Gastroesophageal sphincter (tissue), 4 donors: Measurements from ENCODE around the gene COL1A1. TPM values are rescaled to one million over a fixed set of nuclear protein-coding genes. Genes with fewer than 3 reads are reported as not detected.

ENCODE experiments used
- ATAC-seq: fragments of 150-250 bp; one replicate; pipeline ENCODE4 v1.9.1; 2016; ENCODE audit warnings: mild to moderate bottlenecking, moderate library complexity
- H3K27ac ChIP-seq, 4 donors: fragments of 200-600 bp; sonication (generic) in 3 of 4; 1 replicate in 3 of 4; 2 replicates in 1 of 4; pipeline ENCODE4 v1.5.1; 2016 to 2019
- H3K27me3 ChIP-seq: fragments of 200-600 bp; sonication (generic); one replicate; pipeline ENCODE4 v1.5.1; 2019
- H3K36me3 ChIP-seq, 2 donors: fragments of 200-600 bp; sonication (generic); one replicate each; pipeline ENCODE4 v1.5.1; 2019; ENCODE audit warnings: control low read depth in 1 of 2
- H3K4me1 ChIP-seq, 3 donors: fragments of 200-600 bp; sonication (generic); 1 replicate in 2 of 3; 2 replicates in 1 of 3; pipeline ENCODE4 v1.5.1; 2016 to 2019; ENCODE audit warnings: control low read depth in 2 of 3
- H3K4me3 ChIP-seq, 2 donors: fragments of 200-600 bp; sonication (generic); one replicate each; pipeline ENCODE4 v1.5.1; 2019; ENCODE audit warnings: mild to moderate bottlenecking in 1 of 2, moderate library complexity in 1 of 2
- H3K9me3 ChIP-seq, 3 donors: fragments of 200-600 bp; sonication (generic); one replicate each; pipeline ENCODE4 v1.5.1; 2017 to 2019; ENCODE audit warnings: control low read depth in 2 of 3
- CTCF ChIP-seq, 4 experiments: fragments of 200-600 bp in 2 of 4; fragments of 450-650 bp in 2 of 4; sonication (generic) in 1 of 4; IDR thresholded peaks; one replicate each; pipeline ENCODE4 v1.5.1; 2017 to 2019; ENCODE audit warnings: antibody characterized with exemption in 4 of 4, mild to moderate bottlenecking in 2 of 4, moderate library complexity in 2 of 4
- EP300 ChIP-seq: sonication (generic); formaldehyde crosslinking; IDR thresholded peaks from one replicate; pipeline ENCODE4 v1.6.1; 2017; ENCODE audit warnings: antibody characterized with exemption, mild to moderate bottlenecking
- POLR2A ChIP-seq, 2 donors: fragments of 450-650 bp; IDR thresholded peaks; one replicate each; pipeline ENCODE4 v1.6.1; 2017; ENCODE audit warnings: antibody characterized with exemption in 2 of 2, mild to moderate bottlenecking in 2 of 2, moderate library complexity in 1 of 2
- POLR2AphosphoS5 ChIP-seq: sonication (generic); formaldehyde crosslinking; IDR thresholded peaks from one replicate; pipeline ENCODE4 v1.6.1; 2017; ENCODE audit warnings: antibody characterized with exemption
- WGBS, 2 donors: methylation state at CpG; one replicate each; pipeline ENCODE4 v1.1.5; 2018; ENCODE audit warnings: low coverage in 1 of 2; 5-methylcytosine and 5-hydroxymethylcytosine counted together
- total RNA-seq, 4 donors: library from RNA; depleted of rRNA; stranded (reverse); fragments of >200 nt; gene quantifications; one replicate each; pipeline ENCODE4 v1.1.0, GENCODE V29; 2016

The COL1A1 gene
- total RNA-seq, 4 donors from 2014 or later = 14.6 to 92.9 (median 69.7) TPM

GRCh38 chr17:50239937-50240336 is 38.5 kb upstream of the COL1A1 start:
- 12 to 25% methylated on average over 3 to 4 of the region's 4 CpGs for WGBS, 2 donors
- Histone ChIP-seq H3K9me3 (no peaks in the 10 kb centered on the region), H3K27ac (peak overlapping the region in 3 of 4 donors; percentile 35 to 52 (median 38)), H3K4me1 (peaks cover 0 to 20% (median 6%) of the 10 kb centered on the region in 3 donors), H3K27me3 (no peaks in the 10 kb centered on the region), H3K4me3 (no peak overlapping the region), H3K36me3 (no peaks in the 10 kb centered on the region)
- ATAC-seq = peak; percentile 80
- TF ChIP-seq EP300 (no peak), POLR2AphosphoS5 (peak; percentile 10)

- 40 to 63% methylated on average over 8 to 9 of the region's 9 CpGs for WGBS, 2 donors
- TF ChIP-seq POLR2A (IDR thresholded peaks at IDR 0.05) (no peak), CTCF (IDR thresholded peaks at IDR 0.05) (no peak), EP300 (no peak), POLR2AphosphoS5 (no peak)
Measured at GRCh38 chr17:50238601-50239280, 37.3 kb upstream of the COL1A1 start.

GRCh38 chr17:50237901-50238300 is 36.5 kb upstream of the COL1A1 start:
- no peak for TF ChIP-seq POLR2AphosphoS5
- no peak for TF ChIP-seq EP300
- TF ChIP-seq POLR2A (IDR thresholded peaks at IDR 0.05) = no peak
- TF ChIP-seq CTCF (IDR thresholded peaks at IDR 0.05) = no peak
- H3K4me1 ChIP-seq = peaks cover 0 to 20% (median 6%) of the 10 kb centered on the region in 3 donors
- H3K4me3 ChIP-seq = no peak overlapping the region
- peaks cover 0 to 5% (median 0%) of the 10 kb centered on the region in 3 donors for H3K9me3 ChIP-seq
- no peaks in the 10 kb centered on the region for H3K36me3 ChIP-seq
- ATAC-seq = no peak
- H3K27ac ChIP-seq = no peak overlapping the region
- no peaks in the 10 kb centered on the region for H3K27me3 ChIP-seq
- 50 to 54% methylated on average over 2 of the region's 2 CpGs for WGBS, 2 donors

More at GRCh38 chr17:50238601-50239280, 37.3 kb upstream of the COL1A1 start:
- Histone ChIP-seq H3K27me3 (no peaks in the 10 kb centered on the region), H3K9me3 (peaks cover 0 to 5% (median 0%) of the 10 kb centered on the region in 3 donors), H3K4me3 (no peak overlapping the region), H3K27ac (no peak overlapping the region), H3K4me1 (peaks cover 0 to 20% (median 6%) of the 10 kb centered on the region in 3 donors), H3K36me3 (no peaks in the 10 kb centered on the region)
- ATAC-seq = no peak

- TF ChIP-seq EP300 (no peak), CTCF (IDR thresholded peaks at IDR 0.05) (no peak), POLR2A (IDR thresholded peaks at IDR 0.05) (no peak), POLR2AphosphoS5 (no peak)
- Histone ChIP-seq H3K27ac (no peak overlapping the region), H3K4me1 (peaks cover 0 to 2% (median 0%) of the 10 kb centered on the region in 3 donors), H3K9me3 (peaks cover 0 to 5% (median 0%) of the 10 kb centered on the region in 3 donors), H3K27me3 (no peaks in the 10 kb centered on the region), H3K4me3 (no peak overlapping the region), H3K36me3 (no peaks in the 10 kb centered on the region)
- ATAC-seq = no peak
Measured at GRCh38 chr17:50234581-50234980, 33.1 kb upstream of the COL1A1 start.

GRCh38 chr17:50225701-50226240 is 24.3 kb upstream of the COL1A1 start:
- Histone ChIP-seq H3K4me1 (peaks cover 0 to 24% (median 20%) of the 10 kb centered on the region in 3 donors), H3K27ac (no peak overlapping the region), H3K36me3 (no peaks in the 10 kb centered on the region), H3K9me3 (no peaks in the 10 kb centered on the region), H3K4me3 (no peak overlapping the region), H3K27me3 (no peaks in the 10 kb centered on the region)
- no peak for ATAC-seq
- 73 to 82% methylated on average over 1 to 2 of the region's 3 CpGs for WGBS, 2 donors
- TF ChIP-seq EP300 = no peak
- TF ChIP-seq CTCF (IDR thresholded peaks at IDR 0.05) = no peak
- TF ChIP-seq POLR2AphosphoS5 = no peak
